SU-DHL-6 (cell line): ENCODE results near the gene CYP11A1.
"Not testable (repeated sequence)": the region's sequence is repeated elsewhere in the genome, so short reads cannot be mapped to it uniquely, and the experiment has no call there.

ENCODE experiments used
- CTCF ChIP-seq: fragments of 200-600 bp; sonication (generic); IDR thresholded peaks from one replicate; pipeline ENCODE4 v1.5.1; 2017; ENCODE audit warnings: antibody characterized with exemption, mild to moderate bottlenecking, low read length, moderate library complexity; ENCODE audit not compliant: insufficient read depth, poor library complexity, severe bottlenecking
- EZH2phosphoT487 ChIP-seq: fragments of 200-600 bp; sonication (generic), shearing (Covaris generic); conservative IDR thresholded peaks from 2 replicates; pipeline ENCODE4 v1.6.1; 2018; ENCODE audit warnings: mild to moderate bottlenecking, antibody characterized with exemption, low read length, moderate library complexity, mixed read lengths

GRCh38 chr15:74356050-74356449, 11.4 kb downstream of the CYP11A1 start:
- not testable (repeated sequence) for TF ChIP-seq EZH2phosphoT487, CTCF
